ENCODE measurements around the gene COL23A1. TPM values are rescaled to one million over a fixed set of nuclear protein-coding genes. Genes with fewer than 3 reads are reported as not detected.

Gene COL23A1
- total and polyA plus RNA-seq, 2 experiments from 2014 or later: 1.1 to 5.1 TPM

DNA sequence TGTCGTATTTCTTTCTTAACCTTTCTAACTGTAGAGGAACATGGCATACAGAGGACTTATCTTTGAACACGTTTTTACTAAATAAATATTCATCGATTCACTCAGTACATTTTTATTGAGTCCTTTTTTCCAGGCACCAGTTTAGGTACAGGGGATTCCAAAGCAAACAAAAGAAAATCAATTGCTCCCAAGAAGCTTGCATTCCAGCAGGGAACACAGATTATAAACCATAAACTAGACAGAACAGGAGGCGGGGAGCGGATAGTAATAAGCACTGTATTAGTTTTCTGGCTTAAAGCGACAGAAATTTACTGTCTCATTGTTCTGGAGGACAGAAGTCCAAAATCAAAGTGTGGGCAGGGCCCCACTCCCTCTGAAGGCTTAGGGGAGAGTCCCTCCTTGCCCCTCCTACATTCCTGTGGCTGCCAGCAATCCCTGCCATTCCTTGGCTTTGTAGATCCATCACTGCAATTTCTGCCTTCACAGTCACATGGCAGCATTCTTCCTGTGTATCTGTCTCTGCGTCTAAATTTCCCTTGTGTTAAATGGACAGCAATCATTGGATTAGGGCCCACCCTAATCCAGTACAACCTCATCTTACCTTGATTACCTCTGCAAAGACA lies 115.5 kb downstream of the COL23A1 start:
- no peak overlapping the region for H3K4me2 ChIP-seq
- no peaks in the 10 kb centered on the region for H3K36me3 ChIP-seq (replicated peaks; ENCODE audit: insufficient read depth, low read depth)
- DNase-seq (ENCODE audit: low spot score): peak; percentile 53
- H3K27me3 ChIP-seq: no peaks in the 10 kb centered on the region
- no peak overlapping the region for H3K4me3 ChIP-seq
- 53% methylated on average over 7 of the region's 7 CpGs for WGBS (ENCODE audit: low lambda C conversion rate, missing lambda C conversion rate)
- H4K20me1 ChIP-seq (ENCODE audit: insufficient read depth, poor library complexity, severe bottlenecking): no peaks in the 10 kb centered on the region
- peaks cover 5% of the 10 kb centered on the region for H3K4me1 ChIP-seq (ENCODE audit: insufficient read depth)
- TF ChIP-seq EZH2phosphoT487 (IDR thresholded peaks at IDR 0.05; ENCODE audit: low read depth, severe bottlenecking, unreplicated experiment): no peak
- no peaks in the 10 kb centered on the region for H3K9me2 ChIP-seq (replicated peaks; ENCODE audit: insufficient read depth)
- peak overlapping the region; percentile 22 for H3K27ac ChIP-seq
- H3K9me3 ChIP-seq (ENCODE audit: low read depth): no peaks in the 10 kb centered on the region
- H2AFZ ChIP-seq: no peak overlapping the region
- no peaks in the 10 kb centered on the region for H3K79me2 ChIP-seq

DNA sequence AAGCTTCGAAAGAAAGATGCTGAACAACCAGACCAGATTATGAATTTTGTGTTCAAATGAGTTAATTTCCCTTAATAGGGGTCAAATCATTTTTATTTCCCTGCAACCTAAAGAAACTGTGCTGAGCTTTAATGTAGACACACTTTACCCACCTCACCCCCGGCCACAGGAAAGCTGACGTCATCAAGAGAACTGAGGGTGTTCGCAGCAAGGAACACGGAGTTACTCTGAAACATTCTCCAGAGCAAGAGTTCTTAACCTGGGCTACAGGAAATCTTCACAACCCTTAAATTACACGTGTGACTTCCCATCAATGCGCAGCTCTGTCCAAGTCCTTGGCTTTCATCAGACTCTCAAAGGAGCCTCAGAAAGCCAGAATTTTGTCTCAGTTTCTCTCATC lies 116.3 kb downstream of the COL23A1 start:
- DNase-seq (ENCODE audit: low spot score): no peak
- peak overlapping the region; percentile 22 for H3K27ac ChIP-seq
- no peaks in the 10 kb centered on the region for H3K36me3 ChIP-seq (replicated peaks; ENCODE audit: insufficient read depth, low read depth)
- 67% methylated on average over 7 of the region's 7 CpGs for WGBS (ENCODE audit: low lambda C conversion rate, missing lambda C conversion rate)
- no peak overlapping the region for H3K4me2 ChIP-seq
- H3K4me1 ChIP-seq (ENCODE audit: insufficient read depth): peaks cover 5% of the 10 kb centered on the region
- H3K4me3 ChIP-seq: no peak overlapping the region
- H3K79me2 ChIP-seq: no peaks in the 10 kb centered on the region
- no peaks in the 10 kb centered on the region for H3K27me3 ChIP-seq
- TF ChIP-seq EZH2 (IDR thresholded peaks at IDR 0.05; ENCODE audit: borderline replicate concordance) (no peak), EZH2phosphoT487 (IDR thresholded peaks at IDR 0.05; ENCODE audit: low read depth, severe bottlenecking, unreplicated experiment) (no peak)
- TF ChIP-seq, protein P1, sequence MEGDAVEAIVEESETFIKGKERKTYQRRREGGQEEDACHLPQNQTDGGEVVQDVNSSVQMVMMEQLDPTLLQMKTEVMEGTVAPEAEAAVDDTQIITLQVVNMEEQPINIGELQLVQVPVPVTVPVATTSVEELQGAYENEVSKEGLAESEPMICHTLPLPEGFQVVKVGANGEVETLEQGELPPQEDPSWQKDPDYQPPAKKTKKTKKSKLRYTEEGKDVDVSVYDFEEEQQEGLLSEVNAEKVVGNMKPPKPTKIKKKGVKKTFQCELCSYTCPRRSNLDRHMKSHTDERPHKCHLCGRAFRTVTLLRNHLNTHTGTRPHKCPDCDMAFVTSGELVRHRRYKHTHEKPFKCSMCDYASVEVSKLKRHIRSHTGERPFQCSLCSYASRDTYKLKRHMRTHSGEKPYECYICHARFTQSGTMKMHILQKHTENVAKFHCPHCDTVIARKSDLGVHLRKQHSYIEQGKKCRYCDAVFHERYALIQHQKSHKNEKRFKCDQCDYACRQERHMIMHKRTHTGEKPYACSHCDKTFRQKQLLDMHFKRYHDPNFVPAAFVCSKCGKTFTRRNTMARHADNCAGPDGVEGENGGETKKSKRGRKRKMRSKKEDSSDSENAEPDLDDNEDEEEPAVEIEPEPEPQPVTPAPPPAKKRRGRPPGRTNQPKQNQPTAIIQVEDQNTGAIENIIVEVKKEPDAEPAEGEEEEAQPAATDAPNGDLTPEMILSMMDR (IDR thresholded peaks at IDR 0.05; ENCODE audit: poor library complexity): no peak
- no peaks in the 10 kb centered on the region for H3K9me2 ChIP-seq (replicated peaks; ENCODE audit: insufficient read depth)
- H3K9me3 ChIP-seq (ENCODE audit: low read depth): no peaks in the 10 kb centered on the region
- no peak overlapping the region for H2AFZ ChIP-seq
- no peaks in the 10 kb centered on the region for H4K20me1 ChIP-seq (ENCODE audit: insufficient read depth, poor library complexity, severe bottlenecking)

DNA sequence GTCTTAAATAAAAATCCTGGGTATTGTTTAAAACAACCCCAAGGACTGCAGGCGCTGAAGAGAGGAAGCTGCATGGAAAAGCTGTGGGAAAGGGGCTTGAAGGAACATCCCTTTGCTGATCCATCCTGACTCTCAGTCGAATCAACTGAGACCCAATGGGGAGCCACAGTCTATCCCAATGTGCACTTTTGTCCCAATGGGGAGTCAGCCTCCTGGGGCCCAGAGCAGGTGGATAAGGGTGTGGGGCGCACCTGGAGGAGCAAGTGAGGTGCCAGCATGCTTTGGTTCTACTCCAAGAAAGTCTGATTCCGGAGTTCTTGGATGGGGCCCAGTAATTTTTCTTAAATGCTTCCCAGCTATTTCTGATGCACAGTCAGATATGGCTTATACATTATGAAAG lies 118.1 kb downstream of the COL23A1 start:
- DNase-seq (ENCODE audit: low spot score): no peak
- TF ChIP-seq EZH2 (IDR thresholded peaks at IDR 0.05; ENCODE audit: borderline replicate concordance): no peak
- TF ChIP-seq, protein P1 (IDR thresholded peaks at IDR 0.05; ENCODE audit: poor library complexity): no peak
- no peak for TF ChIP-seq EZH2phosphoT487 (IDR thresholded peaks at IDR 0.05; ENCODE audit: low read depth, severe bottlenecking, unreplicated experiment)

DNA sequence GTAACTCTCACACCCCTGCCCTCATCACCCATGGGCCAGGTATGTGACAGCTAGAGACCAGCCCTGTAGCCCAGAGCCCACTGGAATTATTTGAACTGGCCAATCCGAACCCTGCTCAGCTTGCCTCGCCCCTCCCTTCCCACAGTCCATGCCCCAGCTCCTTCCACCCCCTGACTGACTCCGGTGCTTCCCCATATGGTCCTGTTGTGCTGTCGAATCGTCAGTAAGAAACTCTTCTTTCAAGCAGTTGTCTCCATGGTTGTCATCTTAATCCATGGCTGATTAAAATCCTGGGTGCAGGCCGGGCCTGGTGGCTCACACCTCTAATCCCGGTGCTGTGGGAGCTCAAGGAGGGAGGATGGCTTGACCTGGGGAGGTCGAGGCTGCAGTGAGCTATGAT lies 118.5 kb downstream of the COL23A1 start:
- H3K36me3 ChIP-seq (replicated peaks; ENCODE audit: insufficient read depth, low read depth): no peaks in the 10 kb centered on the region
- peaks cover 9% of the 10 kb centered on the region for H3K4me1 ChIP-seq (ENCODE audit: insufficient read depth)
- no peak overlapping the region for H3K4me2 ChIP-seq
- no peak overlapping the region for H2AFZ ChIP-seq
- no peaks in the 10 kb centered on the region for H3K79me2 ChIP-seq
- H3K27me3 ChIP-seq: no peaks in the 10 kb centered on the region
- H3K9me3 ChIP-seq (ENCODE audit: low read depth): no peaks in the 10 kb centered on the region
- no peaks in the 10 kb centered on the region for H4K20me1 ChIP-seq (ENCODE audit: insufficient read depth, poor library complexity, severe bottlenecking)
- H3K4me3 ChIP-seq: no peak overlapping the region
- TF ChIP-seq, protein P1 (IDR thresholded peaks at IDR 0.05; ENCODE audit: poor library complexity): no peak
- TF ChIP-seq EZH2 (IDR thresholded peaks at IDR 0.05; ENCODE audit: borderline replicate concordance): no peak
- H3K9me2 ChIP-seq (replicated peaks; ENCODE audit: insufficient read depth): no peaks in the 10 kb centered on the region
- 62% methylated on average over 8 of the region's 8 CpGs for WGBS (ENCODE audit: low lambda C conversion rate, missing lambda C conversion rate)
- H3K27ac ChIP-seq: no peak overlapping the region
- no peak for DNase-seq (ENCODE audit: low spot score)

More for the DNA sequence above, 118.1 kb downstream of the COL23A1 start:
- WGBS (ENCODE audit: low lambda C conversion rate, missing lambda C conversion rate): 91% methylated on average over 4 of the region's 4 CpGs
- H3K4me3 ChIP-seq: no peak overlapping the region
- H3K27me3 ChIP-seq: no peaks in the 10 kb centered on the region
- no peaks in the 10 kb centered on the region for H3K79me2 ChIP-seq
- no peak overlapping the region for H3K4me2 ChIP-seq
- H4K20me1 ChIP-seq (ENCODE audit: insufficient read depth, poor library complexity, severe bottlenecking): no peaks in the 10 kb centered on the region
- H3K9me3 ChIP-seq (ENCODE audit: low read depth): no peaks in the 10 kb centered on the region
- no peak overlapping the region for H3K27ac ChIP-seq
- no peaks in the 10 kb centered on the region for H3K36me3 ChIP-seq (replicated peaks; ENCODE audit: insufficient read depth, low read depth)
- H3K4me1 ChIP-seq (ENCODE audit: insufficient read depth): peaks cover 9% of the 10 kb centered on the region
- no peaks in the 10 kb centered on the region for H3K9me2 ChIP-seq (replicated peaks; ENCODE audit: insufficient read depth)
- no peak overlapping the region for H2AFZ ChIP-seq

Measured in hepatocyte (in vitro differentiated cells).